GM23338 (cell line): ENCODE measurements around the gene KLHDC8B.
"Not testable (repeated sequence)": the region's sequence is repeated elsewhere in the genome, so short reads cannot be mapped to it uniquely, and the experiment has no call there.

Experiments used
- CREB1 ChIP-seq: fragments of 250-450 bp; sonication (Bioruptor Pico); IDR thresholded peaks from 2 replicates; pipeline ENCODE4 v1.5.0; 2020; ENCODE audit warnings: low read depth, mild to moderate bottlenecking, moderate library complexity
- JUNB ChIP-seq: IDR thresholded peaks from one replicate; pipeline ENCODE4 v1.6.1; 2016; ENCODE audit warnings: antibody characterized with exemption; ENCODE audit not compliant: unreplicated experiment
- TF ChIP-seq, protein P1 (sequence below), 2 experiments: fragments of 200-600 bp in 1 of 2; sonication (generic) in 1 of 2; conservative IDR thresholded peaks; 2 replicates each; pipeline versions ENCODE4 v1.5.1 to v1.6.1; 2016 to 2017; ENCODE audit warnings: antibody characterized with exemption in 2 of 2, low read depth in 2 of 2, mild to moderate bottlenecking in 2 of 2, moderate library complexity in 1 of 2

GRCh38 chr3:49220985-49221563 is 49.7 kb downstream of the KLHDC8B start:
- TF ChIP-seq, protein P1, sequence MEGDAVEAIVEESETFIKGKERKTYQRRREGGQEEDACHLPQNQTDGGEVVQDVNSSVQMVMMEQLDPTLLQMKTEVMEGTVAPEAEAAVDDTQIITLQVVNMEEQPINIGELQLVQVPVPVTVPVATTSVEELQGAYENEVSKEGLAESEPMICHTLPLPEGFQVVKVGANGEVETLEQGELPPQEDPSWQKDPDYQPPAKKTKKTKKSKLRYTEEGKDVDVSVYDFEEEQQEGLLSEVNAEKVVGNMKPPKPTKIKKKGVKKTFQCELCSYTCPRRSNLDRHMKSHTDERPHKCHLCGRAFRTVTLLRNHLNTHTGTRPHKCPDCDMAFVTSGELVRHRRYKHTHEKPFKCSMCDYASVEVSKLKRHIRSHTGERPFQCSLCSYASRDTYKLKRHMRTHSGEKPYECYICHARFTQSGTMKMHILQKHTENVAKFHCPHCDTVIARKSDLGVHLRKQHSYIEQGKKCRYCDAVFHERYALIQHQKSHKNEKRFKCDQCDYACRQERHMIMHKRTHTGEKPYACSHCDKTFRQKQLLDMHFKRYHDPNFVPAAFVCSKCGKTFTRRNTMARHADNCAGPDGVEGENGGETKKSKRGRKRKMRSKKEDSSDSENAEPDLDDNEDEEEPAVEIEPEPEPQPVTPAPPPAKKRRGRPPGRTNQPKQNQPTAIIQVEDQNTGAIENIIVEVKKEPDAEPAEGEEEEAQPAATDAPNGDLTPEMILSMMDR (conservative IDR thresholded peaks at IDR 0.05; ENCODE audit: low read depth in 2 of 2), result not testable (repeated sequence)
- not testable (repeated sequence) for TF ChIP-seq JUNB; CREB1 (CRISPR knock-in tag)
